Mammary epithelial cell (primary cell): ENCODE data around the gene C1QTNF1.

Experiments
- EZH2 ChIP-seq: IDR thresholded peaks from 2 replicates; pipeline ENCODE4 v1.6.1; 2012; ENCODE audit warnings: low read length, inconsistent platforms, borderline replicate concordance
- TF ChIP-seq, protein P1 (sequence below), 2 donors: IDR thresholded peaks in 1 of 2; conservative IDR thresholded peaks in 1 of 2; 2 replicates each; pipeline ENCODE4 v1.5.1; 2011 to 2012; ENCODE audit warnings: inconsistent platforms in 2 of 2, low read length in 2 of 2, mild to moderate bottlenecking in 2 of 2, control low read depth in 1 of 2, low read depth in 1 of 2; ENCODE audit not compliant: insufficient read depth in 1 of 2; ENCODE audit errors: extremely low read depth in 1 of 2

DNA sequence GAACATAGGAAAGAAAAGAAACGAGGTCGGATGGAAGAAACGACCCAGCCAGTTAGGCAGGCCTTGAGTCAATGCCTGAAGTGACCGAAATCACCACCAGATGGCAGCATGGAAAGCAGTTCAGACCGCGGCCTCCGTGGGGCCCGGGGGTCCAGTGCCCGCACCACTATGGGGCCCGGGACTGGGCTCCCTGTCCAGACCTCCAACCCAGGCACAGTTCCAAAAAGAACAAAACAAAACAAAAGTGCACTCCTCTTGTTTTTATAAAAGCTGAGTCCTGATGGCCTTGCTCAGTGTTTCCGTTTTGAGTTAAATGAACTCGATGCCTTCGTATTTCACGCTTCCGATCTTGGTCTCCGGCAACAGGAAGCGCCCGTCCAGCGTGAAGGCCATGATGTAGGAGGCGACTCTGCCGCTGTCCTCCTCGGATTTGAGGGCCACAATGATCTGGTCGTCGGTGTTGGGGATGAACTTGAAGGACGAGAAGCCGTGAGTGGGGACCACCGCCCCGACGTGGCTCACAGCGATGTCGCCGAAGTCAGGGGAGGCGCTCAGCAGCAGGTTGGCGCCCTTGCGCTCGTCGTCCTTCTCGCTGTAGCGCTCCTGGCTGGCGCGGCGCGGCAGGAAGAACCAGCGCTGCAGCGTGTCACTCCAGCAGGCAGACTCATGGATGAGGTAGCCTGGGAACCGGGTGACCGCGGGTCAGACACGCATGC is 30.6 kb upstream of the C1QTNF1 start:
- TF ChIP-seq, protein P1, sequence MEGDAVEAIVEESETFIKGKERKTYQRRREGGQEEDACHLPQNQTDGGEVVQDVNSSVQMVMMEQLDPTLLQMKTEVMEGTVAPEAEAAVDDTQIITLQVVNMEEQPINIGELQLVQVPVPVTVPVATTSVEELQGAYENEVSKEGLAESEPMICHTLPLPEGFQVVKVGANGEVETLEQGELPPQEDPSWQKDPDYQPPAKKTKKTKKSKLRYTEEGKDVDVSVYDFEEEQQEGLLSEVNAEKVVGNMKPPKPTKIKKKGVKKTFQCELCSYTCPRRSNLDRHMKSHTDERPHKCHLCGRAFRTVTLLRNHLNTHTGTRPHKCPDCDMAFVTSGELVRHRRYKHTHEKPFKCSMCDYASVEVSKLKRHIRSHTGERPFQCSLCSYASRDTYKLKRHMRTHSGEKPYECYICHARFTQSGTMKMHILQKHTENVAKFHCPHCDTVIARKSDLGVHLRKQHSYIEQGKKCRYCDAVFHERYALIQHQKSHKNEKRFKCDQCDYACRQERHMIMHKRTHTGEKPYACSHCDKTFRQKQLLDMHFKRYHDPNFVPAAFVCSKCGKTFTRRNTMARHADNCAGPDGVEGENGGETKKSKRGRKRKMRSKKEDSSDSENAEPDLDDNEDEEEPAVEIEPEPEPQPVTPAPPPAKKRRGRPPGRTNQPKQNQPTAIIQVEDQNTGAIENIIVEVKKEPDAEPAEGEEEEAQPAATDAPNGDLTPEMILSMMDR (conservative IDR thresholded peaks at IDR 0.05 in 1 of 2, IDR thresholded peaks at IDR 0.05 in 1 of 2; ENCODE audit: extremely low read depth in 1 of 2, insufficient read depth in 1 of 2, low read depth in 1 of 2, low read length in 2 of 2), result peak; percentile 73 to 80
- TF ChIP-seq EZH2, result no peak
